Measurements from ENCODE around the gene SCN10A. TPM values are rescaled to one million over a fixed set of nuclear protein-coding genes. Genes with fewer than 3 reads are reported as not detected.

Gene SCN10A
- total RNA-seq, 1 donor from 2014 or later = not detected

GRCh38 chr3:38658841-38659240 is 157.2 kb downstream of the SCN10A start:
- Mint-ChIP-seq H3K4me1 (ENCODE audit: unreplicated experiment) (no peaks in the 10 kb centered on the region), H3K27ac (ENCODE audit: unreplicated experiment) (no peak overlapping the region), H3K27me3 (ENCODE audit: unreplicated experiment) (peaks cover 4% of the 10 kb centered on the region), H3K4me3 (ENCODE audit: unreplicated experiment) (no peak overlapping the region), H3K36me3 (ENCODE audit: low read depth, unreplicated experiment) (no peaks in the 10 kb centered on the region), H3K9me3 (ENCODE audit: unreplicated experiment) (no peaks in the 10 kb centered on the region)
- no peak for DNase-seq (ENCODE audit: low spot score)
- TF ChIP-seq, protein P1, sequence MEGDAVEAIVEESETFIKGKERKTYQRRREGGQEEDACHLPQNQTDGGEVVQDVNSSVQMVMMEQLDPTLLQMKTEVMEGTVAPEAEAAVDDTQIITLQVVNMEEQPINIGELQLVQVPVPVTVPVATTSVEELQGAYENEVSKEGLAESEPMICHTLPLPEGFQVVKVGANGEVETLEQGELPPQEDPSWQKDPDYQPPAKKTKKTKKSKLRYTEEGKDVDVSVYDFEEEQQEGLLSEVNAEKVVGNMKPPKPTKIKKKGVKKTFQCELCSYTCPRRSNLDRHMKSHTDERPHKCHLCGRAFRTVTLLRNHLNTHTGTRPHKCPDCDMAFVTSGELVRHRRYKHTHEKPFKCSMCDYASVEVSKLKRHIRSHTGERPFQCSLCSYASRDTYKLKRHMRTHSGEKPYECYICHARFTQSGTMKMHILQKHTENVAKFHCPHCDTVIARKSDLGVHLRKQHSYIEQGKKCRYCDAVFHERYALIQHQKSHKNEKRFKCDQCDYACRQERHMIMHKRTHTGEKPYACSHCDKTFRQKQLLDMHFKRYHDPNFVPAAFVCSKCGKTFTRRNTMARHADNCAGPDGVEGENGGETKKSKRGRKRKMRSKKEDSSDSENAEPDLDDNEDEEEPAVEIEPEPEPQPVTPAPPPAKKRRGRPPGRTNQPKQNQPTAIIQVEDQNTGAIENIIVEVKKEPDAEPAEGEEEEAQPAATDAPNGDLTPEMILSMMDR (IDR thresholded peaks at IDR 0.05; ENCODE audit: unreplicated experiment) = no peak

- Mint-ChIP-seq H3K9me3 (ENCODE audit: unreplicated experiment) (no peaks in the 10 kb centered on the region), H3K36me3 (ENCODE audit: low read depth, unreplicated experiment) (no peaks in the 10 kb centered on the region), H3K27me3 (ENCODE audit: unreplicated experiment) (peaks cover 5% of the 10 kb centered on the region), H3K27ac (ENCODE audit: unreplicated experiment) (no peak overlapping the region), H3K4me3 (ENCODE audit: unreplicated experiment) (no peak overlapping the region), H3K4me1 (ENCODE audit: unreplicated experiment) (no peaks in the 10 kb centered on the region)
- no peak for DNase-seq (ENCODE audit: low spot score)
- TF ChIP-seq, protein P1 (IDR thresholded peaks at IDR 0.05; ENCODE audit: unreplicated experiment) = no peak
Observed at GRCh38 chr3:38657369-38657768, 158.6 kb downstream of the SCN10A start.

DNA sequence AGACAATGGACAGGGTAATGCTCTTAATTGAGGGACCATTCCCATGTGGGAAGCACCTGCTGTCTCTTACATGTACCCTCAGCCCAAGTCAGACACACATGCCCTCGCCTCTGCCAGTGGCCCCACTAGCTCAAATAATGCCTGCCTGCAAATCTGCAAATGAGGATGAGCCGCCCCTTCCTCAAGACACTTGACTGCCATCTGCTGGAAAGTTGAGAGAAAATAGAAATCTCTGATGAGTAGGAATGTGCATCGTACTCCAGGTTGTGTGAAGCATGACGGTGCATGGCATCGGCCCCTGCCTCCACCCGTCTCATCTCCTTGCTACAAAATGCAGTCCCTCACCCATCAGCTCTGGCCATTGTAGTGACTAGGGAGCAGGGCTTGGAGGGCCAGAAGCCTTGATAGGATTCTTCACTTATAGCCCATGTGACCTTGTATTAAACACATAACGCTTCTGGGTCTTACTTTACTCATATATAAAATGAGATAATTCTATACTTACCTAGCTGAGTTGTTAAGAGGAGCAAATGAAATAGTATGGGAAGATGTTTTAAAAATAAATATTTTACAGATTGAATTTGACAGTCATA is 160.2 kb downstream of the SCN10A start:
- H3K27ac Mint-ChIP-seq (ENCODE audit: unreplicated experiment) = no peak overlapping the region
- H3K27me3 Mint-ChIP-seq (ENCODE audit: unreplicated experiment) = peaks cover 7% of the 10 kb centered on the region
- TF ChIP-seq, protein P1 (IDR thresholded peaks at IDR 0.05; ENCODE audit: unreplicated experiment) = peak; percentile 56
- no peak overlapping the region for H3K4me3 Mint-ChIP-seq (ENCODE audit: unreplicated experiment)
- H3K36me3 Mint-ChIP-seq (ENCODE audit: low read depth, unreplicated experiment) = no peaks in the 10 kb centered on the region
- DNase-seq (ENCODE audit: low spot score) = no peak
- H3K9me3 Mint-ChIP-seq (ENCODE audit: unreplicated experiment) = no peaks in the 10 kb centered on the region
- no peaks in the 10 kb centered on the region for H3K4me1 Mint-ChIP-seq (ENCODE audit: unreplicated experiment)

DNA sequence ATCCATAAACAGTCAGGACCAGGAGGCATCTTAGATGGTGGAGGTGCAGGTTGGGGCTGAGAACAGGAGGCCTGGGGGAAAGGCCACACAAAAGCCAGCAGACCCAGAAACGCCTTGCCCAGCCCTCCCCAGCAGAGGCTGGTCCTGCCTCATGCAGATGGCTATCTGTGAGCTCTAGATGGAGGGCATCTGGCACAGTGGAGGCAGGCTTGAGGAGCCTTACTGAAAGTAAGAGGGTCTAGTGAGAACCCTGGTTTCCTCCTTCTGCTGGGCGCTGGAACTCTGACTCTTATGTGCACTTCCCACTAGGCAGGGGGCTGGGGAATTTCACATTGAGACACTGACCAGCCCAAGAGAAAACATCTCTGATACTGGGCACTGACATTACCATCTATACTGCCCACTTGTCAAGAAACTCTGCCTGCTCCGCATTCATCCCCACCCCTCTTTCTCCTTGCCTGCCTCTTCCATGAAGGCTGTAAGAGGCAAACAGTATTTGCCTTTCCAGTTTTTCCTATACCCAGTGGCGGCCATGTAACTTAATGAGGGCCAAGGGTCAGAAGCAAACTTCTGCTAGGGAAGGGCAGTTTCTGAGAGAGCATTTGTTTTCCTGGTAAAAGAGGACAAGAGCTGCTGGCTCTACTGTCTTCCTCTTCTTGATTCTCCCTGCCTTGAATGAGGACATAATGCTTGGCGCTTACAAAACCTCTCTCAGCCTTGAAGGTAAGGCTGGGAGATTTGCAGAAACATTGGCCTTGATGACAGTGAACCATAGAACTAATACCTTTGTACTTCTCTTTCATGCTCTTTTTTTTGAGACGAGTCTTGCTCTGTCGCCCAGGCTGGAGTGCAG is 162.1 kb downstream of the SCN10A start:
- no peak for DNase-seq (ENCODE audit: low spot score)
- Mint-ChIP-seq H3K4me1 (ENCODE audit: unreplicated experiment) (no peaks in the 10 kb centered on the region), H3K4me3 (ENCODE audit: unreplicated experiment) (no peak overlapping the region), H3K9me3 (ENCODE audit: unreplicated experiment) (no peaks in the 10 kb centered on the region), H3K27ac (ENCODE audit: unreplicated experiment) (no peak overlapping the region), H3K36me3 (ENCODE audit: low read depth, unreplicated experiment) (no peaks in the 10 kb centered on the region), H3K27me3 (ENCODE audit: unreplicated experiment) (peaks cover 5% of the 10 kb centered on the region)
- TF ChIP-seq, protein P1 (IDR thresholded peaks at IDR 0.05; ENCODE audit: unreplicated experiment) = no peak

DNA sequence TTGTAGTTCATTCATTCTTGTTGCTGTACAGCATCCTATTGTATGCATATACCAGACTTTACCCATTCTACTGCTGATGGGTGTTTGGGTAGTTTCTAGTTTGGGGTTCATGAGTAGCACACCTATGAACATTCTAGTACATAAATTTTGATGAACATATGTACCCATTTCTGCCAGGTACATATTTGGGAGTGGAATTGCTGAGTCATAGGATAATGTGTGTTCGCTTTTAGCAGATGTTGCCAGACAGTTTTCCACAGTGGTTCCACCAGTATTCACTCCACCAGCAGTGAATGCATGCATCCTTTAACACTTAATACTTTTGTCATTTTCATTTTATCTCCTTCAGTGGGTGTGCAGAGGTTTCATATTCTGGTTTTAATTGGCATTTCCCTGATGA is 163.1 kb downstream of the SCN10A start:
- H3K9me3 Mint-ChIP-seq (ENCODE audit: unreplicated experiment) = no peaks in the 10 kb centered on the region
- no peaks in the 10 kb centered on the region for H3K36me3 Mint-ChIP-seq (ENCODE audit: low read depth, unreplicated experiment)
- no peak overlapping the region for H3K27ac Mint-ChIP-seq (ENCODE audit: unreplicated experiment)
- TF ChIP-seq, protein P1 (IDR thresholded peaks at IDR 0.05; ENCODE audit: unreplicated experiment) = no peak
- peaks cover 8% of the 10 kb centered on the region for H3K27me3 Mint-ChIP-seq (ENCODE audit: unreplicated experiment)
- H3K4me3 Mint-ChIP-seq (ENCODE audit: unreplicated experiment) = no peak overlapping the region
- H3K4me1 Mint-ChIP-seq (ENCODE audit: unreplicated experiment) = no peaks in the 10 kb centered on the region
- no peak for DNase-seq (ENCODE audit: low spot score)

Data from endothelial cell (in vitro differentiated cells).